A673 (cell line): ENCODE results near the gene FAM163A. TPM values are rescaled to one million over a fixed set of nuclear protein-coding genes. Genes with fewer than 3 reads are reported as not detected.

ENCODE experiments used
- BruUV-seq: library from RNA; stranded (reverse); fragments of 400-500 nt; replicated peaks from 2 replicates; lab custom pipeline; 2021; lab: Mats Ljungman, UMichigan
- CTCF ChIA-PET: fragments of 300-600 bp; sonication (Branson Sonifier 250); formaldehyde crosslinking; loops from one replicate; lab custom pipeline; 2022; ENCODE audit warnings: antibody characterized with exemption; lab: Charles Lee
- POLR2A ChIA-PET: fragments of 300-600 bp; sonication (Branson Sonifier 250); formaldehyde crosslinking; loops from one replicate; lab custom pipeline; 2022; ENCODE audit warnings: antibody characterized with exemption; ENCODE audit not compliant: low non-redundant PET; lab: Charles Lee
- DNase-seq: peaks from one replicate; pipeline ENCODE4 v3.0.0-alpha.2; 2015; ENCODE audit warnings: low spot score
- H3K27ac ChIP-seq: fragments of 200-600 bp; sonication (generic); 2 replicates; pipeline ENCODE4 v1.5.1; 2016; ENCODE audit warnings: mixed run types, low read depth, mild to moderate bottlenecking, mixed read lengths, antibody characterized with exemption, low read length; ENCODE audit not compliant: poor library complexity, severe bottlenecking
- H3K27me3 ChIP-seq: fragments of 200-600 bp; sonication (generic); replicated peaks from 2 replicates; pipeline ENCODE4 v1.6.1; 2017; ENCODE audit warnings: mixed run types, low read depth, mild to moderate bottlenecking, mixed read lengths, antibody characterized with exemption, low read length; ENCODE audit not compliant: insufficient read depth, poor library complexity
- H3K36me3 ChIP-seq: fragments of 200-600 bp; sonication (generic); 2 replicates; pipeline ENCODE4 v1.6.1; 2016; ENCODE audit warnings: mixed run types, mild to moderate bottlenecking, mixed read lengths, antibody characterized with exemption, low read length; ENCODE audit not compliant: insufficient read depth, poor library complexity, severe bottlenecking
- H3K4me1 ChIP-seq: fragments of 200-600 bp; sonication (generic); 2 replicates; pipeline ENCODE4 v1.6.1; 2017; ENCODE audit warnings: mixed run types, mild to moderate bottlenecking, mixed read lengths, antibody characterized with exemption, low read length; ENCODE audit not compliant: insufficient read depth, poor library complexity, severe bottlenecking
- H3K4me3 ChIP-seq: fragments of 200-600 bp; sonication (generic); 2 replicates; pipeline ENCODE4 v1.5.1; 2016; ENCODE audit warnings: low read depth, mixed run types, mild to moderate bottlenecking, mixed read lengths, low read length; ENCODE audit not compliant: poor library complexity, severe bottlenecking
- H3K9me3 ChIP-seq: fragments of 200-600 bp; sonication (generic); 2 replicates; pipeline ENCODE4 v1.6.1; 2016; ENCODE audit warnings: mixed run types, low read depth, mild to moderate bottlenecking, mixed read lengths, antibody characterized with exemption, low read length; ENCODE audit not compliant: poor library complexity, severe bottlenecking
- CTCF ChIP-seq: fragments of 300-800, 200-600 bp; sonication (generic); conservative IDR thresholded peaks from 2 replicates; pipeline ENCODE4 v1.5.1; 2017; ENCODE audit warnings: low read depth, mild to moderate bottlenecking, antibody characterized with exemption, low read length, moderate library complexity, mixed read lengths
- EZH2 ChIP-seq: fragments of 200-600 bp; sonication (generic); IDR thresholded peaks from 2 replicates; pipeline ENCODE4 v1.6.1; 2017; ENCODE audit warnings: borderline replicate concordance, low read depth, mild to moderate bottlenecking, mixed read lengths, antibody characterized with exemption, low read length; ENCODE audit not compliant: poor library complexity, severe bottlenecking
- intact Hi-C: fragments of 100-400 bp; cut with micrococcal nuclease; formaldehyde crosslinking; loops from one replicate; pipeline ENCODE4 v1.10.0; 2022; ENCODE audit not compliant: unreplicated experiment
- total RNA-seq: library from RNA; stranded (reverse); gene quantifications from 2 replicates; pipeline ENCODE4 v1.2.3, GENCODE V29; 2021

Gene FAM163A
- total RNA-seq, 1 experiment from 2014 or later, result not detected

GRCh38 chr1:179767177-179767581 lies 24.1 kb downstream of the FAM163A start:
- no peak for DNase-seq
- no peaks in the 10 kb centered on the region for H3K9me3 ChIP-seq
- ChIA-PET CTCF (no interaction called here), POLR2A (no interaction called here)
- no peaks in the 10 kb centered on the region for H3K36me3 ChIP-seq
- intact Hi-C loops, result no loop called here
- no peak for TF ChIP-seq CTCF
- TF ChIP-seq EZH2, result no peak
- H3K27ac ChIP-seq, result no peak overlapping the region
- no peak overlapping the region for H3K4me3 ChIP-seq
- peaks cover 18% of the 10 kb centered on the region for H3K27me3 ChIP-seq
- BruUV-seq, result no TSS peak
- H3K4me1 ChIP-seq, result no peaks in the 10 kb centered on the region

GRCh38 chr1:179767996-179768395 lies 24.9 kb downstream of the FAM163A start:
- ChIA-PET POLR2A (no interaction called here), CTCF (no interaction called here)
- peaks cover 10% of the 10 kb centered on the region for H3K27me3 ChIP-seq
- DNase-seq, result no peak
- intact Hi-C loops, result no loop called here
- H3K4me1 ChIP-seq, result no peaks in the 10 kb centered on the region
- peaks cover 5% of the 10 kb centered on the region for H3K9me3 ChIP-seq
- no peaks in the 10 kb centered on the region for H3K36me3 ChIP-seq
- H3K4me3 ChIP-seq, result no peak overlapping the region
- no peak for TF ChIP-seq CTCF
- no peak for TF ChIP-seq EZH2
- no TSS peak for BruUV-seq
- H3K27ac ChIP-seq, result no peak overlapping the region

GRCh38 chr1:179770887-179771502 lies 27.9 kb downstream of the FAM163A start:
- intact Hi-C loops, result no loop called here
- Histone ChIP-seq H3K9me3 (peaks cover 5% of the 10 kb centered on the region), H3K4me1 (no peaks in the 10 kb centered on the region), H3K36me3 (no peaks in the 10 kb centered on the region), H3K27me3 (no peaks in the 10 kb centered on the region), H3K4me3 (no peak overlapping the region), H3K27ac (no peak overlapping the region)
- DNase-seq, result no peak
- POLR2A ChIA-PET, result no interaction called here
- CTCF ChIA-PET, result no interaction called here
- BruUV-seq, result no TSS peak
- TF ChIP-seq EZH2, result no peak

- no peak for DNase-seq
- H3K36me3 ChIP-seq, result no peaks in the 10 kb centered on the region
- intact Hi-C loops, result no loop called here
- CTCF ChIA-PET, result interaction anchor here (0.6 kb wide), 1 partner anchor 42 kb away, joined by 6 read pairs; no protein-coding TSS in a partner anchor
- H3K4me3 ChIP-seq, result no peak overlapping the region
- BruUV-seq, result no TSS peak
- TF ChIP-seq EZH2, result no peak
- TF ChIP-seq CTCF, result no peak
- no peak overlapping the region for H3K27ac ChIP-seq
- POLR2A ChIA-PET, result no interaction called here
- peaks cover 5% of the 10 kb centered on the region for H3K9me3 ChIP-seq
- no peaks in the 10 kb centered on the region for H3K4me1 ChIP-seq
- no peaks in the 10 kb centered on the region for H3K27me3 ChIP-seq
Observed at GRCh38 chr1:179773264-179773663, 30.2 kb downstream of the FAM163A start.
